NCI-H1417 treated with DMSO at 0.1 percent for 48 hours (cell line): ENCODE data around the gene RABGAP1L.
"Not testable (repeated sequence)": the region's sequence is repeated elsewhere in the genome, so short reads cannot be mapped to it uniquely, and the experiment has no call there.

Experiments
- DNase-seq: peaks from one replicate; lab custom pipeline; 2025; lab: John Stamatoyannopoulos, UW

RABGAP1L gene

DNA sequence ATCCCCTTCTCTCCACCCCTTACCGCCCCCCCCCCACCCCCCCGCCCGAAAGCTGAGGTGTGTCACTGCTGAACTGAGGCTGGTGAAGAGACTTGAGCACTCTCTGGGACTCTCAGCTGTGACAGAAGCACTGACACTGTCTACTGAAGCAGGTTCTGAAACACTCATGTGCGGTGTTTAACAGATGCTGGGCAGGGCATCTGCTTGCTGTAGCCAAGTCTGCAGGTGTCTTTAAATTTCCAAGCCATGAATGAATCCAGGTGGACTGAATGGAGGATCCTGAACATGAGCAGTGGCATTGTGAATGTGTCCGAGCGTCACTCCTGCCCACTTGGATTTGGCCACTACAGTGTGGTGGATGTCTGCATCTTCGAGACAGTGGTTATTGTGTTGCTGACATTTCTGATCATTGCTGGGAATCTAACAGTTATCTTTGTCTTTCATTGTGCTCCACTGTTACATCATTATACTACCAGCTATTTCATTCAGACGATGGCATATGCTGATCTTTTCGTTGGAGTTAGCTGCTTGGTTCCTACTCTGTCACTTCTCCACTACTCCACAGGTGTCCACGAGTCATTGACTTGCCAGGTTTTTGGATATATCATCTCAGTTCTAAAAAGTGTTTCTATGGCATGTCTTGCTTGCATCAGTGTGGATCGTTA, 288.7 kb downstream of the RABGAP1L start, which contains the start of gene GPR52:
GPR52 (plus strand) TSS at position 99 of the 665 bp plus-strand sequence; CDS start at position 247, 148 bp downstream.
- no peak for DNase-seq

DNA sequence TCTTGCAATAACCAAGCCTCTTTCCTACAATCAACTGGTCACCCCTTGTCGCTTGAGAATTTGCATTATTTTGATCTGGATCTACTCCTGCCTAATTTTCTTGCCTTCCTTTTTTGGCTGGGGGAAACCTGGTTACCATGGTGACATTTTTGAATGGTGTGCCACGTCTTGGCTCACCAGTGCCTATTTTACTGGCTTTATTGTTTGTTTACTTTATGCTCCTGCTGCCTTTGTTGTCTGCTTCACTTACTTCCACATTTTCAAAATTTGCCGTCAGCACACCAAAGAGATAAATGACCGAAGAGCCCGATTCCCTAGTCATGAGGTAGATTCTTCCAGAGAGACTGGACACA, 289.2 kb downstream of the RABGAP1L start:
- DNase-seq: no peak

DNA sequence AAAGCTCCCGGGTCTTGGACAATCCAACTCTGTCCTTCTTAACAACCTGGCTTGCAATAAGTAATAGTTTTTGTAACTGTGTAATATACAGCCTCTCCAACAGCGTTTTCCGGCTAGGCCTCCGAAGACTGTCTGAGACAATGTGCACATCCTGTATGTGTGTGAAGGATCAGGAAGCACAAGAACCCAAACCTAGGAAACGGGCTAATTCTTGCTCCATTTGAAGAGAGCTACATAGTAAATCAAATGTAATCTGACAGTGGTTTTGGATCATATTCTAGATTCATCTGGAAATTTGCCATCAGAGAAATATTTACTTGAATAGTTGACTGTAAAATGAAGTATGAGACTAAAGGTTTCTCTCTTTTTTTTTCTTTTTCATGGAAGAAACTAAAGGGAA, 289.7 kb downstream of the RABGAP1L start:
- no peak for DNase-seq

DNA sequence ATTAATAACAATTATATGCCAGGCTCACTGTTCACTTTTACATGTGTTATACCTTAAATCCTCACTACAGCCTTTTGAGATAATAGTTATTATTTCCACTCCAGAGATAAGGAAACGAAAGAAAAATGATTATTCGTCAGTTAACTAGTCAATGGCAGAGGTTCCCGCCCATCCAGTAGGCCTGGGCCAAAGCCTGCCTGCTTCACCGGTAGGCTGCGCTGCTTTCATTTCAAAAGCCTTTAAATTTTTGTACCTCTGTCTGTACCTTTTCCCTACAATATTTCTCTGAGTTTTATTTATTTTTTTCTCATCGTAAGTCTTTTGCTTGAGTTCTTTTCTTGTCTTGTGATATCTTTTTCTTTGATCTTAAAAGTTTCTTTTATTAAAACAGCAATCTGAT, 292.1 kb downstream of the RABGAP1L start:
- DNase-seq: no peak

DNA sequence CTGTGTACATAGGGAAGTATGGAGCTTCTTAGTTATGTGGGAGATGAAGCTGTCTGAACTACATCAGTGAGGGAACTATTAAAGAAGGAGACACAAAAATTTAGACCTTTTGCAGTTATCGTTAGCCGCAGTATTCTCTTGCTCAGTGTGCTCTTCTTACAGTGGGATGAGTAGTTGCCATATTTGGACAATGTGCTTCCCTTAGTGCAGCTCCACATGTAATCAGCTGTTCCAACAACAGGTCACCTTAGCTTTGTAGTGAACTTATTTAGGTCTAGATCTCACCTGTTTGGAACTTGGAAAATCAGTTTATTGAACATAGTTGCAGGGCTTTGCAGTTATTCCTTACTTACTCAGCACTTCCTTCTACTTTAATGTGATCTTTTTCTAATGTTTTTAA, 306.5 kb downstream of the RABGAP1L start:
- DNase-seq: no peak

DNA sequence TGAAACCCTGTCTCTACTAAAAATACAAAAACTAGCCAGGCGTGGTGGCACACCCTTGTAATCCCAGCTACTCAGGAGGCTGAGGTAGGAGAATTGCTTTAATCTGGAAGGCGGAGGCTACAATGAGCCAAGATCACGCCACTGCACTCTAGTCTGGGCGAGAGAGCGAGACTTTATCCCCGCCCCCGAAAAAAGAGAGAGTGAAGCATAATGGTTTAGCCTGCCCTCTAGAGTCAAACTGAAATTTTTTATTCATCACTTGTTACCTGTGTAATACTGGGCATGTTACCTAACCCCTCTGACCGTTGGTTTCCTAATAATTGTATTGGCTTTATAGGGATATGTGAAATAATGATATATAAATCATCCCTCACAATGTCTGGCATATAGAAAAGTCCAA, 307.3 kb downstream of the RABGAP1L start:
- DNase-seq: no peak

DNA sequence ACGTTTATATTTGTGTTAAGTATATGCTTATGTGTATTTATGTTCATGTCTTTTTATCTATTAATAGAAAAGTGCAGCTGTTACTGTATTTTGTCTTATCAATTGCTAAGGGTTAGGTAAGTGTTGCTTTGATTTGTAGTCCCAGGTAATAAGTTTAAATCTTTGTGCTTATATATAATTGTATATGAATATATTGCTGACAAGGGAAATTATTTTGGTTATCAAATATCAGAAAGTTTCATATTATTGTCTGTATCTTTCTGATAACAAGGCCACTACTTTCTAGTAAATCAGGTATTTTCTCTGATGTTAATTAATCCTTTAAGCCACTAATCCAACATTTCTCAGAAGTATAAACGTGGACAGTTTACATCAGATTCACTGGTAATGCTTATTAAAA, 309.7 kb downstream of the RABGAP1L start:
- no peak for DNase-seq

- DNase-seq: no peak
These were observed 310.4 kb downstream of the RABGAP1L start for GRCh38 chr1:174469687-174470086.

DNA sequence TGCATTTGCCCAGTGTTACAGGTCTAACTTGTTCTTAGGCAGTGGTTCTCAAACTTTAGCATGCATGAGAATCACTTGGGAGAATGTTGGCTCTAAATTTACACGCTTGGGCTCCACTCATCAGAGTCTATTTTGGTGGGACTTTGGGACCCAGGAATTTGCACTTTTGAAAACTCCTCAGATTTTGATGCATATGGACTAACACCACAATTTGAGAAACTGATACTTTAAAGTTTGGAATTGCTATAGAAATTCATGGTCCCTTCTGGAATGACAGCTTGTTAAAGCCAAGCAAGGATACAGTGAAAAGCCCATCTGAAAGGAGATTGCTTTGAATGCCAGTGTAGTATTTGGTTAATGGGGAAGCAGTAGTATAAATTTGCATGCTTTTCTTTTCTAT, 320.0 kb downstream of the RABGAP1L start:
- no peak for DNase-seq

GRCh38 chr1:174480324-174480723, 321.0 kb downstream of the RABGAP1L start:
- no peak for DNase-seq

- DNase-seq: no peak
These were observed 332.3 kb downstream of the RABGAP1L start for GRCh38 chr1:174491606-174492005.

GRCh38 chr1:174497478-174497877, 338.2 kb downstream of the RABGAP1L start:
- DNase-seq: no peak

- not testable (repeated sequence) for DNase-seq
These were observed 357.4 kb downstream of the RABGAP1L start for GRCh38 chr1:174516755-174517154.

GRCh38 chr1:174519844-174520243, 360.5 kb downstream of the RABGAP1L start:
- no peak for DNase-seq

DNA sequence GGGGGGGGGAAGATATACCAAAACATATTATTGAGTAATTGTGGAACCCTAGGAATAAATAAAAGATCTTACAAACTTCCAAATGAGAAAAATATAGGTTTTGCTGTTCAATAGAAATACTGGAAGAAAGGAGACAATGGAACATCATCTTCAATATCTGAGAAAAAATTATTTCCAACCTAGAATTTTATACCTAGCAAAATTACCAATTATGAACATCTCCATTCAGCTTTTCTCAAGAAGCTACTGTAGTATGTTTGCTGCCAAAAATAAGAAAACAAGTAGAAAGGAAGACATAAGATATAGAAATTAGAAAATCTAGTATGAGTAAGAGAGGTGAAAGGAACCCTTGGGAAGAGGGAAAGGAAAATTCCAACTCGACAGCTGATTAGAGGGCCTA, 372.4 kb downstream of the RABGAP1L start:
- no peak for DNase-seq

DNA sequence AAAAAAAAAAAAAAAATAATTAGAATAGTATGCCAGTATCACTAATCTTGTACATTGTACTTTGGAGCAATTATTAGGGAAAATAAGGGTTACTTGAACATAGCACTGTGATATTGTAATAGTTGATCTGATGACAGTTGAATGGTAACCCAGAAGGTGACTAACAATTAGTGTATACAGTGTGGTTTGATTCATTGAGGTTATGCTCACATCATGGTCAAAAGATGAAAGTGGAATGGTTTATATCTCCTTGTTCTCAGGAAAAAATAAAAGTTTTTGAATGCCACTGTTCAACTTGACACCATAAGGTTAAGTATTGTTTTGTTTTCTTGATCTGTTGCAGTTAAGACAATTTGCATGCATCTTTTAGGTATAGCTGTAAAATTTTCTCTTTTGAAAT, 375.5 kb downstream of the RABGAP1L start:
- DNase-seq: no peak

GRCh38 chr1:174535207-174535606, 375.9 kb downstream of the RABGAP1L start:
- DNase-seq: no peak

DNA sequence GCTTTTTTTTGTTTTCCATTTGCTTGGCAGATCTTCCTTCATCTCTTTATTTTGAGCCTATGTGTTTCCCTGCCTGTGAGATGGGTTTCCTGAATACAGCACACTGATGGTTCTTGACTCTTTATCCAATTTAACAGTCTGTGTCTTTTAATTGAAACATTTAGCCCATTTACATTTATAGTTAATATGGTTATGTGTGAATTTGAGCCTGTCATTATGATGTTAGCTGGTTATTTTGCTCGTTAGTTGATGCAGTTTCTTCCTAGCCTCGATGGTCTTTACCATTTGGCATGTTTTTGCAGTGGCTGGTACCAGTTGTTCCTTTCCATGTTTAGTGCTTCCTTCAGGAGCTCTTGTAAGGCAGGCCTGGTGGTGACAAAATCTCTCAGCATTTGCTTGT, 384.1 kb downstream of the RABGAP1L start:
- not testable (repeated sequence) for DNase-seq

GRCh38 chr1:174550296-174550695, 391.0 kb downstream of the RABGAP1L start:
- DNase-seq: no peak

GRCh38 chr1:174556392-174556791, 397.1 kb downstream of the RABGAP1L start:
- no peak for DNase-seq

DNA sequence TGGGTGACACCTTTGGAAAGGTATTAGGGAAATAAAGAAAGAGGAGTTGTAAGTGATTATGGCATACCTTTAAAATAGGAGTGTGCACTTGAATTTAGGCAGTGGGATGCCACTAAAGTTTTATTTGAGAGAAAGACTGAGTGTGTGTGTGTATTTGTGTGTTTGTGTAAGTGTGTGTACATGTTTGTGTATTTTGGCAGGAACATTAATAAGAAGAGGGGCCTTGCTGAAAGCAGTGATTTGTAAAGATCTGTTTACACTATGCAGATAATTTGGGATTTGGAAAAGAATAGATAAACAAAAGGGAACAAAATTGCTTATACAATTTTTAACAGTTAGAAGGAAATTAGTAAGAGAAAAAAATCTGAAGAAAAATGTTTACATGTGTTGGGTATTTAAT, 409.2 kb downstream of the RABGAP1L start:
- no peak for DNase-seq

GRCh38 chr1:174569240-174569639, 409.9 kb downstream of the RABGAP1L start:
- no peak for DNase-seq

DNA sequence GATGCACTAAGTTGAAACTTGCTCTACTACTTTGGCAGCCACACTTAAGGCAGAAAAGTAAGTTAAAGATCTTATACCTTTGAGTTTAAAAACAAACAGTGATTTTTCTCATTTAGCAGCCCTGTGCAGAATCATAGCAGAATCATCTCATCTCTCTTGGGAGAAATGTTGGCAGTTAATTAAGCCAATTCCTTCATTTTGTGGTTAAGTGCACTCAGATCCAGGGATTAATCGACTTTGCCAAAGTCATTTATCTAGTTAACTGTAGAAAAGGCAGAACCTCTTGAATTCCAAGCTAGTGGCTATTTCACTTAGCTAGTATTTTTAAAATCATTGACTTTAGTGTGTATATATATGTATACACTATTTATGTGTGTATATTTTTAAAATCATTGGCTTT, 413.5 kb downstream of the RABGAP1L start:
- no peak for DNase-seq

GRCh38 chr1:174576120-174576519, 416.8 kb downstream of the RABGAP1L start:
- not testable (repeated sequence) for DNase-seq
